HepG2 (cell line): Measurements from ENCODE around the gene FIGLA.

Source experiments
- MAFK ChIP-seq, 2 experiments: IDR thresholded peaks in 1 of 2; conservative IDR thresholded peaks in 1 of 2; 2 replicates each; pipeline ENCODE4 v1.6.1; 2011; ENCODE audit warnings: improper control_type of control experiment in 2 of 2, low read length in 2 of 2
- SATB2 ChIP-seq: sonication (generic); formaldehyde crosslinking; IDR thresholded peaks from 2 replicates; pipeline ENCODE4 v1.5.0; 2020; ENCODE audit warnings: missing genetic modification reagents
- ZBTB33 ChIP-seq: sonication (generic); formaldehyde crosslinking; IDR thresholded peaks from 2 replicates; pipeline ENCODE4 v1.4.0; 2020; ENCODE audit warnings: missing genetic modification reagents
- ZNF282 ChIP-seq: fragments of 450-650 bp; IDR thresholded peaks from 2 replicates; pipeline ENCODE4 v1.6.1; 2018; ENCODE audit not compliant: partially characterized antibody

- TF ChIP-seq ZBTB33 (no peak), SATB2 (CRISPR knock-in tag) (no peak), MAFK (conservative IDR thresholded peaks at IDR 0.05 in 1 of 2, IDR thresholded peaks at IDR 0.05 in 1 of 2; ENCODE audit: low read length in 2 of 2) (no peak), ZNF282 (no peak)
Measured at GRCh38 chr2:70826696-70827350, 36.4 kb upstream of the FIGLA start.
